SK-N-DZ (cell line): ENCODE measurements around the gene PAPSS1.
"Not testable (repeated sequence)": the region's sequence is repeated elsewhere in the genome, so short reads cannot be mapped to it uniquely, and the experiment has no call there.

Source experiments
- DNase-seq: peaks from one replicate; pipeline ENCODE4 v3.0.0-alpha.2; 2015; ENCODE audit warnings: low spot score

PAPSS1 gene

DNA sequence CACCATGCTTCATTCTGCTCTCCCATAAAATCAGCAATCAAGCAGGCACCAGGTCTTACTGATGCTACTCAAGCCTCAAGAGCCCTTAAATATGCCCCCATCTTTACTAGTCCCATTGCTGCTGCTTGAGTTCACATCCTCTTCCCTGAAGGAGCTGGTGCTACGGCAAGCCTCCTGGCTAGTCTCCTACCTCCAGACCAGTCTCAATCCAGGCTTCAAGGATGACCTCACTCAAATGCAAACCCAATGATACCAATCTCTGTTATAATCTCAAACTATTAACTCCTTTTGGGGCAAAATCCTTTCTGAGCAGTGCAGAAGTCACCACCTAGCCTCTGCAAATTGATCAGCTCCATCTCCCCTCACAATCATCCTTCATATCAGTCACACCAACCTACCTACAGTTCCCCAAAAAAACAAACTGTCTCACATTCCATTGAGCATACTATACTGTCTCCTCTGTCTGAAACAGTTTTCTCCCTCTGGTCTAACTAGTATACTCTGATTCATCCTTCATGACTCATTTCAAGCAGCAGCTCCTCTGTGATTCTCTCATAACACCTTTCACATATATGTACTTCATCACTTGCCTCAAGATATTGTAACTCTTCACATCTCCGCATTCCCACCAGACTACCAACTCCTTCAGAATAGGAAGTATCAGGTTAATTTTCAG, 30.0 kb downstream of the PAPSS1 start:
- no peak for DNase-seq

DNA sequence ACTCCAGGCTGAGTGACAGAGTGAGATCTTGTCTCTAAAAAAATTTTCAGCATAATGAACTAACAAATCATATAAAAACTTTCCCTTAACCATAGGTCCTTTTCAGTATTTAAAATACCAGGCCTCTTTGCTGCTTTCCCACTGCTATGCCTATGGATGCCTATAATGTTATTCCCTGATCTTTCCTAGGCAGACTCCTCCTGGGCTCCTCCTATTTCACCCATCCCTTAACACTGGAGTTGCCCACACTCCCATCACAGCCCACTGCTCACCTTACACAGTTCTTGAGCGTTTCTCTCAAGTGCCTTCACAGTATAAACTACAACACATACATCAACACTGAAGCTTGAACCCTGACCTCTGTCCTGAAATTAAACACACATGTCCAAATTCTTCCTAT, 31.6 kb downstream of the PAPSS1 start:
- no peak for DNase-seq

DNA sequence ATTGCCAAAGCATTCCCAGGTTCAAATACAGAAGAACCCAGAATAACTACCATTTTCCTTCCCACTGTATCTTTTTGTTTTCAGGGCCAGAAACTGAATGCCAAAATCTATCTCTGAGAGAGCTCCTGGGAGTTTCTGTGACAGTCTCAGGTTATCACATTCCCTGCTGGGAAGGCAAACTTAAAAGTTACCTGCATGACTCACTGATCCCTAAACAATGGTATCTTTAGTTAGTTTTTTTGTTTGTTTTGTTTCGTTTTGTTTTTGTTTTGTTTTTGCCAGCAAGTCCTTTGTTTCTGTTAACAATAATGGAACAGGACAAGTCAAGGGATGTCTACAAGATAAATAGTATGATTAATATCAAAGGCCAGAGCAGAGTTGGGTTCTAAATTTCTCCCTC, 34.3 kb downstream of the PAPSS1 start:
- DNase-seq = no peak

DNA sequence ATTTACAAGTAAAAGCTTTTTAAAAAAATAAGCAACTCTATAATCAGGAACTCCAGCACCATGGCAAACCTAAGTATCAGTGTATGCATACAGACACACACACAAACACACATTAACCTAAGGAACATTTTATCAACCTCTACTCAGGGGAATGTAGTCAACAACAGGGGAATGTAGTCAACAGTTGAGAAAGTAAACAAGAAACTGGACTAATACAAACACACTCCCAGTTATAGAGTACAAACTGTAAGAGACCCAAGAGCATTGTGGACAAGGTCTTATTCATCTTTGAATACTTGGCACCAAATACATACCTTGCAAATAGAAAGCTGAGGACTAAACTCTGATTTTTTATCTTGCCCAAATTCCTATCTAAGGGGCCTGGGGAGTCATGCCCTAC, 36.2 kb downstream of the PAPSS1 start:
- no peak for DNase-seq

DNA sequence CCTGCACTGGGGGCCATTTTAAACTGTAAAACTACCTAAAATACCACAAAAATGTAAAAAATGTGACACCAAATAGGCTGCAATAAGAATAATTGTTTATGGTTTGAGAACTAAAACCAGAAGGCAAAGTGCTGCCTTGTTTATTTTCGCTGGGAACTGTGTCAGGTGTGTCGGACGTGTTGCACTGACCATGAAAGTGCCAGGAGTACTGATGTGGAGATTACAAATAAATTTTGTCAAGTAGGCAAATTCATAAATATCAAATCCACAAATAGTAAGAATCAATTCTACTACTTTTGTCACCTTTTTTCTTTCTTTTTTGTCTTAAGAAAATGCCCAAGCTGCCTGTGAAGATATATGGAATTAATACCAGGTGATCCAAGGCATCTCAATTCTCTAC, 37.7 kb downstream of the PAPSS1 start:
- DNase-seq = no peak

DNA sequence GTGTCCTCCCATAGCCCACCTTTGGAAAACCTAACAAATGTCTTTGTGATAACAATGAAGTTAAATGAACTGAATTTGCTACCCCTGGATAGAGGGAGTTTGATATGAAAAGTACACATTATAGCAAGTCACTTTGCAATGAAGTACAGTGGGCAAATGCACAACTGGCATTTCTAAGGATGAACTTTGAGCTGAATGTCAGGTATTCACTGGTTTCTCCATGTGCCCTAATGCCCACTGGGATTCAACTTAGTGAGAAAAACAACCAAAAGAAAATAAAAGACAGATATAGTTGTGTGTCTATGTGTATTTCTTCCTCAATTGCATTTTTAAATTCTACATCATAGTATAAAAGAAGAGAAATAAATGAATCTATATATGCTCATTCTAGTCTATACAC, 51.0 kb downstream of the PAPSS1 start:
- no peak for DNase-seq

DNA sequence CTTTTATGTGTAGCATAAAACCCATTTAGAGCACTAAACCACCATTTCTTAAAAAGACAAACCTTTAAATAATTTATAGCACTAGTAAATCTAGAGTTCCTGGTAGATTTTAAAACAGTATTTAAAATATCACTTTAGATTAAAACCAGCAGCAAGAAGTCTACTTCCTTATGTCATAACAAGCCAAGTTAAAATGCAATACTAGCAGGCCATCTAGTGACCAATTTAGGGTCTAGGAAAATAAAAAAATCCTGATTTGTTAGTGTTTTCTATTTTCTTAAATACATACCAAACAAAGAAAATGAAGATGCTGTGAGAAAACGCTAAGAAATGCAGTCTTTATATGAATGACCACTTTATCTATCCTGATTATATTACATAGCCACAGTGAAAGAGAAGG, 53.9 kb downstream of the PAPSS1 start:
- DNase-seq = no peak

DNA sequence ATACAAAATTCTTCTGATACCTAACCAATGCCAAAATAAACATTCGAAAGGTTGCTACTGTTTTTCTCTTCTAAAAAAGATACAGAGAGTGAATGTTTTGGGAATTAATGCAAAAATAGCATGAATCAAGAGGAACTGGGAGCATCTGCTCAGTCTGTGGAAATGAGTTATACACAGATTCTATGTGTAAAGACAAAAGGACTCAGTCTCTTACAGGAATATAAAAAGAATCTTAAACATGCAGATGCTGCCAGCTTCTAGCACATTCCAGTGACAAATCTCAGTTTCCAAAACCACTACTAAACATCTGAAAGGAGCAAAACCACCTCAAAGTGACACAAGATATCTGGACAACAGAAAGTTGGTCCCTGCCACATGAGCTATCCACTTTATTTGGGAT, 55.0 kb downstream of the PAPSS1 start:
- no peak for DNase-seq

DNA sequence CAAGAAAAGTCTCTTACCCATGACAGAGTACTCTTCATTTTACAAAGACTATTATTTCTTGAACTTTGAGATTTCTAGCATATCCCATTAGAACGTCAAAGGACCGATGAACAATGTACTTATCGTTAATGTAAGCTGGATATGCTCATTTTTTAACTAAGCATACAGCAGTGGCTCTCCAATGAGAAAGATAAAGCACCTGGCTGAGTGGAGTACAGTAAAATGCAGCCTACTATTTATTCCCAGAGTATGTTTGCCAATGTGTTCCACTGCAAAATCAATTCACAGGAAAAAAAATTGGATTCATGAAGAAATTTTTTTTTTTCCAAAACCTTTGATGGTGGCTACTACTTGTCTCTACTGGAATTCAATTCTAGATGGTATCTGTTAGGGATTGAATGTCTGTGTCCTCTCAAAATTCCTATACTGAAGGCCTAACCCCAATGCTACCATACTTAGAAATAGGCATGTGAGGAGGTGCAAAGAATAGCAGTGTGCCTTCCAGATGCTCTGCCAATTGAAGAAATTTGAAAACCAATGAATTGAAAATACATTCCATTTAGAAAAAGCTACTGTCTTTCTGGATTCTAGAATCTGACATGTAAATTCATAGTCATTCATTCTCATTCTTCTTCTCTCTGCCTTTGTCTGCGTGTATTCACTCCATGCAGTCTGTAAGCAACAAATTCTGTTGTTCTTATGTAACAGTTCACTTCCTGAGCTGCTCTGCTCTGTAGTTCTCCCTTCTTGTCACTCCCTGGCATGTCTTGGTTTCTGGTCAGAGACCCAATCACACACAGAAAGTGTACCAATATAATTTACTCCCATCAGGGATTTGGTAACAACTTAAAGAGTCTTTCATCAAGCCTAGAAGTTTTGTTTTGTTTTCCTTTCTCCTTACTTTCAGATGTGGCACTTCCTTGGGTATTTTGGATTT, 61.4 kb downstream of the PAPSS1 start:
- DNase-seq = no peak

DNA sequence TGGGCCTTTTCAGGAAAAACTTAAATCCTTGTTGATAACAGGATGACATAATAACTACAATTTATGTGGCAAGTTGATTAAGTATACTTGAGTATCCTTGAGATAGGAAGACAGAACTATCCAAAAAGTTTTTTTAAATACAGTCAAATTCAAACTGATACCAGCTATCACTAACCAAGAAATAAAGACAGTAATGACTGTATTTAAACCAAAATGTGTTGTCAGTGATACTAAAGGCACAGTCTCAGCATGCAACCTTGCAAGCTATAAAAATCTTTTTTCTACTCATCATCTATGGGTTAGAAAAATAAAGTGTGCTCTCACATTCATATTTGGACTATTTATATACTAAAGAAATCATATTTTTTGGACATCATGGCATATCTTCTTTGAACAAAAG, 64.7 kb downstream of the PAPSS1 start:
- no peak for DNase-seq

DNA sequence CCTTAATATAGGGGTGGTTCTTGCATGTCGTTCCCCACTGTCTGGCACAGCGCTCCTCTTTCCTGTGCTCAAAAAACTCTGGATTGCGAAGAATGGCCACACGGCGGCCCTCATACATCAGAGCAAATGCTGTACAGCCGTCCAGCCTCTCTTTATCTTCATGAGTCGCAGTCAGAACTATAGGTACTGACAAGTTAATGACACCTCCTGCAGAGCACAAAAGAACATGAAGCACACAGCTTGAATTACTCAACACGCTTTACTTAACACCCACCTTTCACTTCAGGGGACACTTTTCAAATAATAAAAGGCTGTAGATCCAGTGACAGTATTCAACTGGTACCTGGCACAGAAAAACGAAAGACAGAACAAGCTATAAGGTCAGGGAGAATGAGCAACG, 65.3 kb downstream of the PAPSS1 start:
- no peak for DNase-seq

DNA sequence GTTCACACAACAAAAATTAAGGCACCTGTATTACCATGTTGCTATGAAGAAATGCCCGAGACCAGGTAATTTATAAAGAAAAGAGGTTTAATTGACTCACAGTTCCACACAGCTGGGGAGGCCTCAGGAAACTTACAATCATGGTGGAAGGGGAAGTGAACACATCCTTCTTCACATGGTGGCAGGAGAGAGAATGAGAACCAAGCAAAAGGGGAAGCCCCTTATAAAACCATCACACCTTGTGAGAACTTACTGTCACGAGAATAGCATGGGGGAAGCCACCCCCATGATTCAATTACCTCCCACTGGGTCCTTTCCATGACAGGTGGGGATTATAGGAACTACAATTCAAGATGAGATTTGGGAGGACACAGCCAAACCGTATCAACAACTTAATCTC, 68.6 kb downstream of the PAPSS1 start:
- not testable (repeated sequence) for DNase-seq

DNA sequence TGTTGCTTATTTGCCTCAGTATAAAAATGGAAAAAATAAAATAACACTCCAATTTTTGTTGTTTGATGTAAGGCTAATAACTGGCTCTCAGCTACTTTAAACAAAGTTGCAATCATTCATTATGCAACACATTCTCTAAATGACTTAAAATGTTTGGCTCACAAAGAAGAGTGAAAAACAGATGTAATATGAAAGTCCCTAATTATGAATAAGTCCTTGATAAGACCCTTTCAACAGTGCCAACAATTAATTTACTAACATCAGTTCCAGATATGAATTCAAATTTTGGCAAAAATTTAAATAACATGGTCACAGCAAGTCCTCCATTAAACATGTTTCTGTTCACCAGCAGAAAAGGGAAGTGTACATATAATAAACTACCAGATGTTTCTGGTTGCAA, 69.8 kb downstream of the PAPSS1 start:
- no peak for DNase-seq

DNA sequence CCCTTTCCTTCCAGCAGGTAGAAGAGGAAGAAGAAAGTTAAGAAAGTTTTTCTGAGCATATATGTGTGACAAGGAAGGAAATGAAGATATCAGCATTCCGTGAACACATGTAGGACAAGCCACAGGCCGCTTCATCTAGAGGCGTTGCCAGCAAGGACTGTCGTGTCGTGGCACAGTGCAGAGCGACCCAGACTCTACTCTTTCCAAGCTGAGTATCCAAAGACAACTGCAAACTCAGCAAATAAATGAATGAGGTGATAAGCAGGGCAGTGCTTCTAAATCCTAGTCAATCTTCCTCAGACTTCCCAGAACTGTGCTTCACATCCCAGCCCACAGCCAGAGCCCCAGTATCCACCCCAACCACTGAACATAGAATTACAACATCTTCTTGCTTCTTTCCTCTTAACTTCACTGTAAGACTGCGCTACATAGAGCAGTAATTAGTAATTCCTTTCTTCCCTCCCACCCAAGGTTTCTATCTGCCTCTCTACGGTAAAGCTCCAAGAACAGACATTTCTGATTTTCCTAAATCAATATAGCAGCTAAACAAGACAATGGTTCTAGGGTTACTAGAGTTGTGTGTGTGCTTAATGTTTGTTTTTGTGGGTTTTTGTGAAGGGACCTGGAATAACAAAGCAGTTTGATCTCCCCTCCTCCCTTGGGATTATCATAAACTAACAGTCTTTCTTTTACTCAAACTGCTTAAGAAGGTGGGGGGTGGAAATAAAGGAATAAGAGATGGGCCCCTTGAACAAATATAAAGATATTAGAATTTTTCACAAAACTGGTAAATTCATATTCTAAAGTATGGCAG, 71.6 kb downstream of the PAPSS1 start:
- no peak for DNase-seq

DNA sequence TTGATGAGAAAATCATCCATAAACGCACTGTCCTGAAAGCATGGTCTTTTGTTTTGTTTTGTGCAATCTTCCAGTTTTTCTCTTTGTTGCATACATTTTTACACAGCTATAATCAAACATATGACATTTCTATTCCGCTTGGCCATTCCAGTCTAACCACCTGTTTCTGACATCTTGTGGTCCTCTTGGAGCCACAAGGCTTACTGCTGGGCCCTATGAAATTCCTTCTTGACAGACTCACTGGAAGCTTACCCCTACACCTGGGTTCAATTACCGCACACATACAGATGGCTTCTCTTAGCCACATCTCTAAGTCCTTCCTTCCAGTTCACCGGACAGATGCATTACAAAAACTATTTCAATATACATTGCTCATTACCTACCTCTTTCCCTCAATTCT, 72.4 kb downstream of the PAPSS1 start:
- no peak for DNase-seq

DNA sequence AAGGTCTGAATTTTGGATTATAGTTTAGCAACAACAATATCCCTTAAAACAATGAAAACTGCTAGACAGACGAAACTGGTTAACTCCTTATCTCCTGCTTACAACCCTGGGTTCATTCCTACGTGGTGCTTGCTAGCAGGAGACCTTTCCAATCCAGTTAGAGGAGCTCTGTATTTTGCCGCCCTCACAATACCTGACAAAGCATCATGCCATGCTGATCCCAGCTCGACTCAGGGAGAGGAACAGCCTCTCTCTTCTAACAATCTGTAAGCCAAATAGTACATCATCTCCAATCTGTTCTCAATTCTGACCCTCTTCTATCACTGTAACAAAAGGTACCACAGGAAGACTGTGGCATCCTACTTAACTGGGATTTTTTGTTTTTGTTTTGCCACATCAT, 74.4 kb downstream of the PAPSS1 start:
- no peak for DNase-seq

DNA sequence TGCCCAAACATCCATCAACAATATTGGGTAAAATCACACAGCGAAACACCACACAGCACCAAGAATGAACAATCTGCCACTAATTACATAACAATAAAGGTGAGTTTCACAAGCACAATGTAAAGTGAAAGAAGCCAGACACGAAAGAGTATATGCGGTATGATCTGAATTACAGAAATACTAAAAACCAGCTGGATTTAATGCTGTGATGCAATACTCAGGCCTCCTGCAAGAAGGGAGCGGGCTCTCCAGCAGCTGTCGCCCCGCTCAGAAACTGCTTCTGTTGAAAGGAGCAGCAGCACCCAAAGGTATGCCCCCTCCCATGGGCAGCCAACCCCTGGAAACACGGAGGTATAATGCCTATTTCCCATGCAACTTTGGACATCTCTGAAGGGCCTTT, 77.0 kb downstream of the PAPSS1 start:
- no peak for DNase-seq

DNA sequence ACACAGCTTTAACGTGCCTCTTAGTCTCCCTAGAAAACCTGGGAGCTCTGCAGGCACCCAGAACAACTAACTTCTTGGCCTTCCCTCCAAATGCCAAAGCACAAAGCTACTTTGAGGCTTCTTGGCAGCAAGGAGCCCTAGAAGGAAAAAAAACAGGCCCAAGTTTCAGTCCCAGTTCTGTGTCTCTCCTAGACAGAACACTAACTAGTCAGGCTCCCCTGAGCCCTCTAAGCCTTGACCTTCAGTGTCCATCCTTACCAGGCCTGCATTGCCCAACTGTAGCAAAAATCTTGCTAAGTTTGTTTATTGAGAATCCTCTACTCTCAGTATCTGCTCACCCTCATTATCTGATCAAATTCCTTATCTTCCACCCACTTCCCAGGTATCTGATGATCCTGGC, 79.2 kb downstream of the PAPSS1 start:
- DNase-seq = no peak

DNA sequence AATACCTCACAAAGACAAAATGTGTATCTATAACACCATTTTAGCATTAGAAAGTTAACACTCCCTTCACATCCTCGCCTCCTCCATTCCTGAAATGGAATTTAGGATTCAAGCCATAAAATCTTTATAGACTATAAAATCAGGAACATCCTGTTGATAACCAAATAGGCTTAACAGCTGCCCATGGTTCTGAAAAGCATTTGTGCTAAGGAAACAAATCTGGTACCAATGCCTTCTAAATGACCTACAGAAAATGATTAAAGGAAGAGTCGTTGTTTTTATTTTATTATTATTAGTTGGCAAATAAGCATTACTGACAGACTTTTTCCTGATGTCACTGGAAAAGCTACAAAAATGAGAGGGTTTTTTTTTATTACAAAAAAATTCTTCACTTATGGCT, 79.8 kb downstream of the PAPSS1 start:
- DNase-seq = no peak

DNA sequence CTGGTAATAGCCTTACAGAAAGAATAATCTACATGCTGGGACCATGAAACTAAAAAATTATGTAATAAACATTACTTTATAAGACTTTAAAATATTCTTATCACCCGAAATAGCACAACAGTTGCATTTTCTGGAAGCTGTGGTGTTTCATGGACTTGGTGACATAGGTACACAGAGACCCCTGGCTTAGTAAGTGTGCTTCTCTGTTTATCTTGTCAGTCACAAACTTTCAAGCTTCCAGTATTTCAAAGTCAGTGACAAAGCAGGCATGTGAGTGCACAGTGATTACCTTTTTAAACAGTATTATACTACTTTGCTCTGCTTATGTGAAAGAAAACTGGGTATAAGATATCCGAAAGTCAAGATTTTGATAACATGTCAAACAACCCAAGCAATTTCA, 84.3 kb downstream of the PAPSS1 start:
- DNase-seq = no peak

DNA sequence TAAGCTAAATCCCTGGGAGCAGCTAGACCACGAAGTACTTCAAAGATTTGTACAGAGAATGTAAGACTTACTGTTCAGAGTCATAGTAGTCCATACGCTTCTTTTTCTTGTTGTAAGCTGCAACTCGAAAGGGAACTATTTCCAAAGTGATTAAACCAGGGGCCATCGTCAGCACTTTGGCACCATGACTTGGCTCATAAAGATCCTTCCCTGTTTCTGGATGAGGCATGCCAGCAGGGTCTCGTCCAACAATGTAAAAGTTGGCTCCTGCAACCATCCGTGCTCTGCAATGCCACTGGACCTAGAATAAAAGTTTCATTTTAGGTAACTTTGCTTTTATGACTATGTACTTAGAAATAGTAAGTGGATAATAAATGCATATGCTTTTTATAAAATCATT, 88.5 kb downstream of the PAPSS1 start:
- no peak for DNase-seq

DNA sequence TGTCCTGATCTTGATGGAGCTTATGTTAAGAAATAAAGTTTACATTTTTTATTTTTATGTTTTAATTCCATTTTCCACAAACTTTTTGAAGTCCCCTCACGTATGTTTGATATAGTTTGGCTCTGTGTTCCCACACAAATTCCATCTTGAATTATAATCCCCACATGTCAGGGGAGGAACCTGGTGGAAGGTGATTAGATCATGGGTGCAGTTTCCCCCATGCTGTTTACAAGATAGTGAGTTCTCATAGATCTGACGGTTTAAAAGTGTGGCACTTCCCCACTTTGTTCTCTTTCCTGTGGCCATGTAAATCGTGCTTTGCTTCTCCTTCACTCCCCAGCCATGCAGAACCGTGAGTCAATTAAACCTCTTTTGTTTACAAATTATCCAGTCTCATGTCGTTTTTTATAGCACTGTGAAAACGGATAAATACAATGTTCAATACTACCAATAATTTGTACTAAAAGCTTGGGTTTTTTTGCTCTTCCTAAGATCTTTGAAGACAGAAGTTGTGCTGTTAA, 89.8 kb downstream of the PAPSS1 start:
- DNase-seq = no peak
